HepG2 (cell line): Measurements from ENCODE around the gene ZC3H14. TPM values are rescaled to one million over a fixed set of nuclear protein-coding genes. Genes with fewer than 3 reads are reported as not detected.

Experiments used
- ATAC-seq: fragments of 200-7000 bp; cut with Tn5 transposase; 3 replicates; pipeline ENCODE4 v1.9.1; 2020; ENCODE audit warnings: mild to moderate bottlenecking, moderate library complexity
- BruUV-seq: library from RNA; stranded (reverse); fragments of 400-500 nt; replicated peaks from 2 replicates; lab custom pipeline; 2021; lab: Mats Ljungman, UMichigan
- CTCF ChIA-PET: fragments of 300-600 bp; formaldehyde crosslinking; extraction: SDS; loops from one replicate; lab custom pipeline; 2021; ENCODE audit warnings: low total read pairs, inconsistent platforms, low intra/inter-chr PET ratio; lab: Yijun Ruan, JAX
- POLR2A ChIA-PET: fragments of 350-600 bp; sonication (Branson Sonifier 250); formaldehyde crosslinking; loops from one replicate; lab custom pipeline; 2020; ENCODE audit warnings: antibody characterized with exemption, inconsistent platforms; lab: Yijun Ruan, JAX
- DNase-seq: peaks from one replicate; pipeline ENCODE4 v3.0.0-alpha.2; 2015; ENCODE audit warnings: low spot score
- FAIRE-seq: peaks from 3 replicates; lab custom pipeline; 2011; peaks lifted over from hg19 to GRCh38; lab: Jason Lieb, UNC
- H2AFZ ChIP-seq: one replicate; pipeline ENCODE4 v1.6.1; 2011; ENCODE audit warnings: low read length, inconsistent platforms
- H3K27ac ChIP-seq: fragments of 300-600 bp; 3 replicates; pipeline ENCODE4 v1.8.0; 2011; ENCODE audit warnings: mixed run types, mild to moderate bottlenecking, mixed read lengths, low read length, inconsistent platforms; ENCODE audit not compliant: insufficient read depth; ENCODE audit errors: extremely low read length
- H3K27me3 ChIP-seq, 2 experiments: fragments of 200-600 bp in 1 of 2; 2 replicates in 1 of 2; 3 replicates in 1 of 2; pipeline versions ENCODE4 v1.6.0 to v1.8.0; 2011; ENCODE audit warnings: low read length in 2 of 2, mild to moderate bottlenecking in 2 of 2, moderate library complexity in 2 of 2, inconsistent platforms in 1 of 2; ENCODE audit not compliant: insufficient read depth in 2 of 2, control insufficient read depth in 1 of 2
- H3K36me3 ChIP-seq, 2 experiments: fragments of 200-600 bp in 1 of 2; replicated peaks in 1 of 2; 2 replicates in 1 of 2; 3 replicates in 1 of 2; pipeline versions ENCODE4 v1.5.1 to v1.8.0; 2011; ENCODE audit warnings: low read length in 2 of 2, inconsistent platforms in 1 of 2; ENCODE audit not compliant: insufficient read depth in 2 of 2, control insufficient read depth in 1 of 2
- H3K4me1 ChIP-seq: 2 replicates; pipeline ENCODE4 v1.5.1; 2012; ENCODE audit warnings: low read length, inconsistent platforms; ENCODE audit not compliant: insufficient read depth
- H3K4me2 ChIP-seq: 2 replicates; pipeline ENCODE4 v1.6.0; 2011; ENCODE audit warnings: low read depth, low read length, inconsistent platforms
- H3K4me3 ChIP-seq, 3 experiments: fragments of 200-600 bp in 1 of 3; sonication (generic), shearing (Covaris generic) in 1 of 3; replicated peaks in 1 of 3; 2 replicates each; pipeline ENCODE4 v1.5.1; 2011 to 2016; ENCODE audit warnings: low read length in 3 of 3, inconsistent platforms in 2 of 3, low read depth in 2 of 3, mild to moderate bottlenecking in 2 of 3, control low read depth in 1 of 3, mixed read lengths in 1 of 3; ENCODE audit not compliant: insufficient read depth in 1 of 3
- H3K79me2 ChIP-seq: one replicate; pipeline ENCODE4 v1.6.1; 2011; ENCODE audit warnings: low read length, inconsistent platforms; ENCODE audit not compliant: insufficient read depth
- H3K9ac ChIP-seq: 2 replicates; pipeline ENCODE4 v1.6.0; 2011; ENCODE audit warnings: mild to moderate bottlenecking, low read depth, low read length, inconsistent platforms; ENCODE audit not compliant: insufficient read depth
- H3K9me3 ChIP-seq: 2 replicates; pipeline ENCODE4 v1.5.1; 2012; ENCODE audit warnings: mild to moderate bottlenecking, low read length
- H4K20me1 ChIP-seq: 2 replicates; pipeline ENCODE4 v1.6.0; 2011; ENCODE audit warnings: inconsistent platforms, mild to moderate bottlenecking, low read length, moderate library complexity; ENCODE audit not compliant: insufficient read depth
- E2F5 ChIP-seq: sonication (generic); formaldehyde crosslinking; conservative IDR thresholded peaks from 2 replicates; pipeline ENCODE4 v1.4.0; 2020; ENCODE audit warnings: missing genetic modification reagents
- MAFF ChIP-seq: IDR thresholded peaks from 2 replicates; pipeline ENCODE4 v1.6.1; 2011; ENCODE audit warnings: low read depth, low read length, improper control_type of control experiment
- MAFK ChIP-seq, 2 experiments: IDR thresholded peaks in 1 of 2; conservative IDR thresholded peaks in 1 of 2; 2 replicates each; pipeline ENCODE4 v1.6.1; 2011; ENCODE audit warnings: improper control_type of control experiment in 2 of 2, low read length in 2 of 2
- MLX ChIP-seq: IDR thresholded peaks from 2 replicates; pipeline ENCODE4 v1.6.1; 2016
- SOX6 ChIP-seq, 2 experiments: fragments of 450-650 bp in 1 of 2; sonication (generic) in 1 of 2; formaldehyde crosslinking in 1 of 2; IDR thresholded peaks; 2 replicates each; pipeline versions ENCODE4 v1.4.0 to v1.6.1; 2017 to 2020; ENCODE audit warnings: antibody characterized with exemption in 1 of 2, mild to moderate bottlenecking in 1 of 2, missing genetic modification reagents in 1 of 2
- WGBS: methylation state at CpG from one replicate; pipeline ENCODE4 v1.1.6; 2017; ENCODE audit warnings: low lambda C conversion rate; 5-methylcytosine and 5-hydroxymethylcytosine counted together
- in situ Hi-C: cut with HindIII; loops from 2 replicates; pipeline ENCODE4 v1.10.0; 2017; ENCODE audit warnings: low pct_unique_long_range_greater_than_20kb; ENCODE audit not compliant: extremely low pct_ligation_motif_present
- intact Hi-C: fragments of 100-400 bp; cut with micrococcal nuclease; formaldehyde crosslinking; loops from one replicate; pipeline ENCODE4 v1.10.0; 2022; ENCODE audit not compliant: unreplicated experiment
- polyA plus RNA-seq, 8 experiments: library from polyadenylated mRNA; depleted of rRNA in 3 of 8; stranded (reverse) in 7 of 8; unstranded in 1 of 8; fragments of >200 nt; fragmentation: Illumina TruSeq in 4 of 8; extraction: Trizol in 4 of 8; gene quantifications; 2 replicates each; pipeline versions ENCODE4 v1.2.1 to v1.2.3, GENCODE V29; 2011 to 2016; ENCODE audit warnings: low read depth in 4 of 8, missing spikeins in 1 of 8, mixed read lengths in 1 of 8; ENCODE audit not compliant: insufficient read depth in 1 of 8
- total RNA-seq, 5 experiments: library from RNA; depleted of rRNA; stranded (reverse); fragments of >200 nt; fragmentation: Illumina TruSeq; extraction: Trizol; gene quantifications; 2 replicates each; pipeline ENCODE4 v1.2.3, GENCODE V29; 2016; ENCODE audit warnings: low read depth in 1 of 5

The ZC3H14 gene
- total and polyA plus RNA-seq, 2 of the 13 experiments (the other 11 are each of a cell fraction or from before 2014, with no cell fraction given): 65.1 to 67.5 TPM

- Histone ChIP-seq H3K27me3 (no peaks in the 10 kb centered on the region), H4K20me1 (no peaks in the 10 kb centered on the region), H3K4me3 (no peak overlapping the region), H2AFZ (no peak overlapping the region), H3K27ac (no peak overlapping the region), H3K36me3 (no peaks in the 10 kb centered on the region), H3K9me3 (no peaks in the 10 kb centered on the region), H3K4me1 (peaks cover 21% of the 10 kb centered on the region), H3K4me2 (no peak overlapping the region)
- 88% methylated on average over 5 of the region's 5 CpGs for WGBS
- no TSS peak for BruUV-seq
- ChIA-PET CTCF (no interaction called here), POLR2A (no interaction called here)
- intact Hi-C loops: no loop called here
- ATAC-seq: no peak
- TF ChIP-seq MAFF (peak; percentile 70), E2F5 (CRISPR knock-in tag) (no peak), MLX (CRISPR knock-in tag) (no peak), SOX6 (IDR thresholded peaks at IDR 0.05) (no peak), SOX6 (CRISPR knock-in tag; IDR thresholded peaks at IDR 0.05) (no peak), MAFK (conservative IDR thresholded peaks at IDR 0.05 in 1 of 2, IDR thresholded peaks at IDR 0.05 in 1 of 2; ENCODE audit: low read length in 2 of 2) (peak; percentile 65 to 85; a peak in 3 of 4 replicates)
- TF ChIP-seq, all 625 proteins: peak for 2
- Histone ChIP-seq H3K9ac (no peak overlapping the region), H3K79me2 (no peaks in the 10 kb centered on the region)
- DNase-seq (no peak), FAIRE-seq (no peak)
- in situ Hi-C loops: no loop called here
These were observed 44.0 kb upstream of the ZC3H14 start for GRCh38 chr14:88518592-88519512.
